Natural killer cell (primary cell): ENCODE results near the gene EPHA2. TPM values are rescaled to one million over a fixed set of nuclear protein-coding genes. Genes with fewer than 3 reads are reported as not detected.

Experiments
- ATAC-seq, 3 donors: fragments of 150-1000 bp in 2 of 3; fragments of 200-7000 bp in 1 of 3; cut with Tn5 transposase; 1 replicate in 1 of 3; 2 replicates in 2 of 3; pipeline ENCODE4 v1.10.0; 2021; ENCODE audit warnings: mild to moderate bottlenecking in 2 of 3, moderate library complexity in 2 of 3
- DNase-seq, 2 donors: peaks; one replicate each; pipeline versions ENCODE4 v3.0.0 to v3.0.0-alpha.2; 2013 to 2021; ENCODE audit warnings: mixed read lengths in 1 of 2
- H3K27ac ChIP-seq: one replicate; pipeline ENCODE4 v1.5.1; 2013; ENCODE audit warnings: mild to moderate bottlenecking, low read length
- H3K27me3 ChIP-seq: one replicate; pipeline ENCODE4 v1.6.1; 2013; ENCODE audit warnings: low read length; ENCODE audit not compliant: control insufficient read depth, insufficient read depth
- H3K36me3 ChIP-seq: one replicate; pipeline ENCODE4 v1.6.1; 2013; ENCODE audit warnings: low read length; ENCODE audit not compliant: control insufficient read depth, insufficient read depth
- H3K4me1 ChIP-seq: one replicate; pipeline ENCODE4 v1.6.1; 2013; ENCODE audit warnings: low read length; ENCODE audit not compliant: control insufficient read depth, insufficient read depth
- H3K4me3 ChIP-seq: one replicate; pipeline ENCODE4 v1.5.1; 2013; ENCODE audit warnings: low read length
- H3K9me3 ChIP-seq: one replicate; pipeline ENCODE4 v1.6.1; 2013; ENCODE audit warnings: low read length; ENCODE audit not compliant: control insufficient read depth, insufficient read depth
- H3K27ac Mint-ChIP-seq, 2 donors: one replicate each; pipeline ENCODE4 v1.8.0; 2022; ENCODE audit warnings: mild to moderate bottlenecking in 2 of 2, mixed read lengths in 2 of 2, moderate library complexity in 1 of 2
- H3K27me3 Mint-ChIP-seq, 2 donors: one replicate each; pipeline ENCODE4 v1.8.0; 2022; ENCODE audit warnings: low read depth in 2 of 2, mixed read lengths in 2 of 2
- H3K36me3 Mint-ChIP-seq: one replicate; pipeline ENCODE4 v1.8.0; 2022; ENCODE audit warnings: mixed read lengths
- H3K4me1 Mint-ChIP-seq, 2 donors: one replicate each; pipeline ENCODE4 v1.8.0; 2022; ENCODE audit warnings: mixed read lengths in 2 of 2
- H3K4me3 Mint-ChIP-seq: one replicate; pipeline ENCODE4 v1.8.0; 2022; ENCODE audit warnings: mild to moderate bottlenecking, moderate library complexity, mixed read lengths
- H3K9me3 Mint-ChIP-seq, 2 donors: one replicate each; pipeline ENCODE4 v1.8.0; 2022; ENCODE audit warnings: mixed read lengths in 2 of 2
- CTCF ChIP-seq: fragments of 200-600 bp; IDR thresholded peaks from one replicate; pipeline ENCODE4 v1.8.0; 2022; ENCODE audit warnings: antibody characterized with exemption
- whole genome bisulfite sequencing: methylation state at CpG from one replicate; pipeline ENCODE4 v1.1.7; 2013; ENCODE audit warnings: missing lambda C conversion rate; ENCODE audit not compliant: insufficient coverage; 5-methylcytosine and 5-hydroxymethylcytosine counted together
- intact Hi-C: fragments of 100-400 bp; cut with micrococcal nuclease; formaldehyde crosslinking; loops from one replicate; pipeline ENCODE4 v1.14.2; 2022
- total RNA-seq, 4 donors: library from RNA; stranded (reverse); fragments of 120-200 nt in 1 of 4; gene quantifications; one replicate each; pipeline versions ENCODE4 v1.2.3 to v1.2.4, GENCODE V29; 2013 to 2022

The EPHA2 gene
- total RNA-seq, 3 donors from 2014 or later (not counting 1 experiment from before 2014, with no cell fraction given), result 0.13 TPM; not detected in 2

GRCh38 chr1:16195518-16195905 lies 39.6 kb upstream of the EPHA2 start:
- no peak overlapping the region for H3K27ac Mint-ChIP-seq

GRCh38 chr1:16191916-16192546 lies 36.2 kb upstream of the EPHA2 start:
- Histone ChIP-seq H3K4me3 (no peak overlapping the region), H3K27ac (no peak overlapping the region), H3K36me3 (no peaks in the 10 kb centered on the region), H3K4me1 (peaks cover 4% of the 10 kb centered on the region), H3K27me3 (peaks cover 5% of the 10 kb centered on the region), H3K9me3 (no peaks in the 10 kb centered on the region)
- H3K9me3 Mint-ChIP-seq, result no peaks in the 10 kb centered on the region
- H3K4me1 Mint-ChIP-seq, result no peaks in the 10 kb centered on the region
- H3K36me3 Mint-ChIP-seq, result no peaks in the 10 kb centered on the region
- ATAC-seq (no peak), DNase-seq (no peak)
- TF ChIP-seq CTCF, result no peak
- peaks cover 0 to 6% of the 10 kb centered on the region in 2 donors for H3K27me3 Mint-ChIP-seq
- WGBS, result 80% methylated on average over 3 of the region's 6 CpGs
- H3K4me3 Mint-ChIP-seq, result no peak overlapping the region
- H3K27ac Mint-ChIP-seq, result no peak overlapping the region
- intact Hi-C loops, result no loop called here

More at GRCh38 chr1:16195518-16195905, 39.6 kb upstream of the EPHA2 start:
- no peak overlapping the region for H3K4me3 Mint-ChIP-seq
- no peak for TF ChIP-seq CTCF
- 88% methylated on average over 5 of the region's 7 CpGs for WGBS
- no peak overlapping the region for H3K27ac ChIP-seq
- H3K27me3 Mint-ChIP-seq, result no peaks in the 10 kb centered on the region
- no peak overlapping the region for H3K4me3 ChIP-seq
- H3K4me1 Mint-ChIP-seq, result peaks cover 0 to 14% of the 10 kb centered on the region in 2 donors
- no peak for ATAC-seq
- no peaks in the 10 kb centered on the region for H3K36me3 Mint-ChIP-seq
- H3K36me3 ChIP-seq, result no peaks in the 10 kb centered on the region
- H3K4me1 ChIP-seq, result no peaks in the 10 kb centered on the region
- DNase-seq, result no peak
- H3K9me3 ChIP-seq, result no peaks in the 10 kb centered on the region
- intact Hi-C loops, result no loop called here
- no peaks in the 10 kb centered on the region for H3K27me3 ChIP-seq
- no peaks in the 10 kb centered on the region for H3K9me3 Mint-ChIP-seq

GRCh38 chr1:16191309-16191708 lies 35.4 kb upstream of the EPHA2 start:
- H3K4me1 Mint-ChIP-seq, result no peaks in the 10 kb centered on the region
- no peak for ATAC-seq

More at GRCh38 chr1:16191309-16191708, 35.4 kb upstream of the EPHA2 start:
- Histone ChIP-seq H3K4me3 (no peak overlapping the region), H3K27ac (no peak overlapping the region), H3K9me3 (no peaks in the 10 kb centered on the region), H3K27me3 (peaks cover 5% of the 10 kb centered on the region), H3K36me3 (no peaks in the 10 kb centered on the region), H3K4me1 (peaks cover 4% of the 10 kb centered on the region)
- DNase-seq, result no peak
- Mint-ChIP-seq H3K27ac (no peak overlapping the region), H3K27me3 (peaks cover 0 to 6% of the 10 kb centered on the region in 2 donors), H3K36me3 (no peaks in the 10 kb centered on the region), H3K4me3 (no peak overlapping the region), H3K9me3 (no peaks in the 10 kb centered on the region)
- no peak for TF ChIP-seq CTCF
- 100% methylated on average over 1 of the region's 1 CpG for WGBS
- intact Hi-C loops, result no loop called here
